Amniotic epithelial cell (primary cell): ENCODE measurements around the gene LRRN1.

Experiments
- DNase-seq: peaks from one replicate; pipeline ENCODE4 v3.0.0-alpha.2; 2010; ENCODE audit warnings: low read depth

Gene LRRN1

GRCh38 chr3:3799173-3800079, at the start of gene LRRN1:
Gene LRRN1 (plus strand): TSS chr3:3799431. CDS start chr3:3844642, 45,211 bp downstream.
- no peak for DNase-seq

GRCh38 chr3:3753416-3753815, 45.8 kb upstream of the LRRN1 start:
- no peak for DNase-seq

GRCh38 chr3:3765661-3766060, 33.6 kb upstream of the LRRN1 start:
- no peak for DNase-seq

- no peak for DNase-seq
Measured at GRCh38 chr3:3766140-3766539, 33.1 kb upstream of the LRRN1 start.

GRCh38 chr3:3771094-3771493, 28.1 kb upstream of the LRRN1 start:
- no peak for DNase-seq

GRCh38 chr3:3771567-3771966, 27.7 kb upstream of the LRRN1 start:
- no peak for DNase-seq

- DNase-seq: no peak
Measured at GRCh38 chr3:3772338-3772737, 26.9 kb upstream of the LRRN1 start.

GRCh38 chr3:3772920-3773319, 26.3 kb upstream of the LRRN1 start:
- no peak for DNase-seq

- DNase-seq: no peak
Measured at GRCh38 chr3:3776607-3777006, 22.6 kb upstream of the LRRN1 start.

- DNase-seq: no peak
Measured at GRCh38 chr3:3778216-3778615, 21.0 kb upstream of the LRRN1 start.

- no peak for DNase-seq
Measured at GRCh38 chr3:3778641-3779270, 20.5 kb upstream of the LRRN1 start.

- DNase-seq: no peak
Measured at GRCh38 chr3:3782457-3782856, 16.8 kb upstream of the LRRN1 start.

- no peak for DNase-seq
Measured at GRCh38 chr3:3783210-3783609, 16.0 kb upstream of the LRRN1 start.

- no peak for DNase-seq
Measured at GRCh38 chr3:3783696-3784095, 15.5 kb upstream of the LRRN1 start.

- no peak for DNase-seq
Measured at GRCh38 chr3:3792391-3792790, 6.8 kb upstream of the LRRN1 start.

- no peak for DNase-seq
Measured at GRCh38 chr3:3798631-3799113, 559 bp upstream of the LRRN1 start.

- DNase-seq: no peak
Measured at GRCh38 chr3:3800080-3800455, 837 bp downstream of the LRRN1 start.

- DNase-seq: no peak
Measured at GRCh38 chr3:3800685-3801493, 1.7 kb downstream of the LRRN1 start.

GRCh38 chr3:3801494-3801841, 2.2 kb downstream of the LRRN1 start:
- no peak for DNase-seq

GRCh38 chr3:3802046-3802445, 2.8 kb downstream of the LRRN1 start:
- no peak for DNase-seq

- no peak for DNase-seq
Measured at GRCh38 chr3:3804560-3804959, 5.3 kb downstream of the LRRN1 start.

- DNase-seq: no peak
Measured at GRCh38 chr3:3806092-3806491, 6.9 kb downstream of the LRRN1 start.

GRCh38 chr3:3806856-3807255, 7.6 kb downstream of the LRRN1 start:
- no peak for DNase-seq
